Neural crest cell (in vitro differentiated cells): ENCODE measurements around the gene BAIAP2L2. TPM values are rescaled to one million over a fixed set of nuclear protein-coding genes. Genes with fewer than 3 reads are reported as not detected.

Experiments used
- DNase-seq: peaks from one replicate; pipeline ENCODE4 v3.0.0; 2021; ENCODE audit warnings: low read depth, mixed read lengths, low spot score
- H3K27ac Mint-ChIP-seq: one replicate; pipeline ENCODE4 v1.8.0; 2021; ENCODE audit warnings: mild to moderate bottlenecking, mixed read lengths; ENCODE audit not compliant: unreplicated experiment
- H3K27me3 Mint-ChIP-seq: 2 replicates; pipeline ENCODE4 v1.8.0; 2021; ENCODE audit warnings: low read depth, mild to moderate bottlenecking, mixed read lengths
- H3K36me3 Mint-ChIP-seq: 2 replicates; pipeline ENCODE4 v1.8.0; 2021; ENCODE audit warnings: low read depth, mild to moderate bottlenecking, mixed read lengths
- H3K4me1 Mint-ChIP-seq: 2 replicates; pipeline ENCODE4 v1.8.0; 2021; ENCODE audit warnings: mixed read lengths
- H3K4me3 Mint-ChIP-seq: one replicate; pipeline ENCODE4 v1.8.0; 2021; ENCODE audit warnings: mild to moderate bottlenecking, mixed read lengths
- H3K9me3 Mint-ChIP-seq: 2 replicates; pipeline ENCODE4 v1.8.0; 2021; ENCODE audit warnings: mixed read lengths
- total RNA-seq: library from RNA; stranded (reverse); gene quantifications from 2 replicates; pipeline ENCODE4 v1.2.1, GENCODE V29; 2021
- TF ChIP-seq, protein P1 (sequence below): fragments of 200-600 bp; sonication (generic); conservative IDR thresholded peaks from 2 replicates; pipeline ENCODE4 v1.5.0; 2021; ENCODE audit warnings: antibody characterized with exemption, mild to moderate bottlenecking

BAIAP2L2 gene
- total RNA-seq, 1 donor from 2014 or later = 0.51 TPM

DNA sequence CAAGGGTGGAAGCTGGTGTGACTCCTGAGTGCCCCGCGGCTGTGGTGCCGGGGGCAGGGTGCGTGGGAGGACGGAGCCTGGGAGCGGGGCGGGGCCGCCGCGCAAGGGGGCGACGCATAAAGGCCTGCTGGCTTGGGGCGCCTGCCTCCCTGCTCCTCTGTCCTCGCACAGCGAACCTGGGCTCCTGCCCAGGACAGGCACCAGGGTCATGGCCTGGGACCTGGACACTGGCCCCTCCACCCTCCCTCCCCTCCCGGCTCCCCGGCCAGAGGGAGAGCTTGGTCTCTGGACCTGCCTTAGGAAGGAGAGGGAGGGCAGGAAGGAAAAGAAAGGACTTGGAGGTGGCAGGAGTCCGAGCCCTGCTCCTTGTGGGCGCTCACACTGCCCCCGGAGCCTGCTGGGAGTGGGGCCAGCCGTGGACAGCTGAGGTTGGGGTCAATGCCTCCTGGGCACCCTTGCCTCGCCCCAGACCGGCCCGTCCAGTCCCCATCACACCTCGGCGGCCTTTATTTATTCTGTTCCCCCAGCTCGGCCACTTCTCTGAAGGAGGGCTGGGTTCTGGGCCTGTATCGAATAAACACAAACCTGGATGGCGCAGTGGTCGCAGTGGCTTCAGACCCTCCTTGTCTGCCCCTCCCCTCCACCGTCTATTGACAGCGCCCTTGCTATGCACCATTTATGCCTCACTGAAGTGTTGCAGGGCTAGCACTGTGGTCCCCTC is 35.2 kb downstream of the BAIAP2L2 start:
- H3K4me3 Mint-ChIP-seq = peak overlapping the region; percentile 38
- no peaks in the 10 kb centered on the region for H3K9me3 Mint-ChIP-seq
- no peak for DNase-seq
- H3K27me3 Mint-ChIP-seq = peaks cover 4% of the 10 kb centered on the region
- H3K27ac Mint-ChIP-seq = no peak overlapping the region
- peaks cover 14% of the 10 kb centered on the region for H3K4me1 Mint-ChIP-seq
- no peaks in the 10 kb centered on the region for H3K36me3 Mint-ChIP-seq
- TF ChIP-seq, protein P1, sequence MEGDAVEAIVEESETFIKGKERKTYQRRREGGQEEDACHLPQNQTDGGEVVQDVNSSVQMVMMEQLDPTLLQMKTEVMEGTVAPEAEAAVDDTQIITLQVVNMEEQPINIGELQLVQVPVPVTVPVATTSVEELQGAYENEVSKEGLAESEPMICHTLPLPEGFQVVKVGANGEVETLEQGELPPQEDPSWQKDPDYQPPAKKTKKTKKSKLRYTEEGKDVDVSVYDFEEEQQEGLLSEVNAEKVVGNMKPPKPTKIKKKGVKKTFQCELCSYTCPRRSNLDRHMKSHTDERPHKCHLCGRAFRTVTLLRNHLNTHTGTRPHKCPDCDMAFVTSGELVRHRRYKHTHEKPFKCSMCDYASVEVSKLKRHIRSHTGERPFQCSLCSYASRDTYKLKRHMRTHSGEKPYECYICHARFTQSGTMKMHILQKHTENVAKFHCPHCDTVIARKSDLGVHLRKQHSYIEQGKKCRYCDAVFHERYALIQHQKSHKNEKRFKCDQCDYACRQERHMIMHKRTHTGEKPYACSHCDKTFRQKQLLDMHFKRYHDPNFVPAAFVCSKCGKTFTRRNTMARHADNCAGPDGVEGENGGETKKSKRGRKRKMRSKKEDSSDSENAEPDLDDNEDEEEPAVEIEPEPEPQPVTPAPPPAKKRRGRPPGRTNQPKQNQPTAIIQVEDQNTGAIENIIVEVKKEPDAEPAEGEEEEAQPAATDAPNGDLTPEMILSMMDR = no peak

GRCh38 chr22:38074181-38075104 is 36.0 kb downstream of the BAIAP2L2 start:
- Mint-ChIP-seq H3K36me3 (no peaks in the 10 kb centered on the region), H3K9me3 (no peaks in the 10 kb centered on the region), H3K27ac (no peak overlapping the region), H3K4me3 (no peak overlapping the region), H3K27me3 (peaks cover under 1% of the 10 kb centered on the region), H3K4me1 (peaks cover 23% of the 10 kb centered on the region)
- no peak for DNase-seq
- TF ChIP-seq, protein P1 = peak; percentile 50

- Mint-ChIP-seq H3K9me3 (no peaks in the 10 kb centered on the region), H3K4me1 (peaks cover 25% of the 10 kb centered on the region), H3K27ac (no peak overlapping the region), H3K36me3 (no peaks in the 10 kb centered on the region), H3K27me3 (no peaks in the 10 kb centered on the region), H3K4me3 (no peak overlapping the region)
- TF ChIP-seq, protein P1 = no peak
- DNase-seq = no peak
These were observed 37.0 kb downstream of the BAIAP2L2 start for GRCh38 chr22:38073150-38074130.

GRCh38 chr22:38072322-38073149 is 37.9 kb downstream of the BAIAP2L2 start:
- Mint-ChIP-seq H3K27me3 (no peaks in the 10 kb centered on the region), H3K9me3 (no peaks in the 10 kb centered on the region), H3K27ac (no peak overlapping the region), H3K4me3 (no peak overlapping the region), H3K4me1 (peaks cover 34% of the 10 kb centered on the region), H3K36me3 (no peaks in the 10 kb centered on the region)
- DNase-seq = no peak
- TF ChIP-seq, protein P1 = no peak
